ENCODE data around the gene ARID5A. TPM values are rescaled to one million over a fixed set of nuclear protein-coding genes. Genes with fewer than 3 reads are reported as not detected.
"Not testable (repeated sequence)": the region's sequence is repeated elsewhere in the genome, so short reads cannot be mapped to it uniquely, and the experiment has no call there.

Gene ARID5A
- total RNA-seq, 4 donors from 2014 or later = 2.8 to 25.9 (median 5.7) TPM

- H3K27ac ChIP-seq = no peak overlapping the region
- TF ChIP-seq CTCF (IDR thresholded peaks at IDR 0.05) (no peak), POLR2A (IDR thresholded peaks at IDR 0.05) (no peak)
- peaks cover 0 to 3% (median 0%) of the 10 kb centered on the region in 3 donors for H3K9me3 ChIP-seq
- 42 to 66% methylated on average over 5 of the region's 5 CpGs for WGBS, 2 donors
- no peaks in the 10 kb centered on the region for H3K4me1 ChIP-seq
- H3K4me3 ChIP-seq = no peak overlapping the region
- H3K27me3 ChIP-seq = peaks cover 0 to 6% (median 0%) of the 10 kb centered on the region in 4 donors
- intact Hi-C loops (cut with DNase I) = no loop called here
- no peaks in the 10 kb centered on the region for H3K36me3 ChIP-seq
- DNase-seq = no peak
Observed at GRCh38 chr2:96493072-96493471, 43.5 kb upstream of the ARID5A start.

GRCh38 chr2:96494188-96494587 is 42.4 kb upstream of the ARID5A start:
- Histone ChIP-seq H3K36me3 (no peaks in the 10 kb centered on the region), H3K27ac (no peak overlapping the region), H3K4me1 (no peaks in the 10 kb centered on the region), H3K27me3 (peaks cover 0 to 14% (median 0%) of the 10 kb centered on the region in 4 donors), H3K4me3 (no peak overlapping the region), H3K9me3 (peaks cover 0 to 3% (median 0%) of the 10 kb centered on the region in 3 donors)
- DNase-seq = no peak
- WGBS, 2 donors = 88 to 96% methylated on average over 1 of the region's 1 CpG
- intact Hi-C loops (cut with DNase I) = no loop called here
- TF ChIP-seq POLR2A (IDR thresholded peaks at IDR 0.05) (no peak), CTCF (IDR thresholded peaks at IDR 0.05) (no peak)

- DNase-seq = no peak
- H3K27ac ChIP-seq = no peak overlapping the region
- H3K36me3 ChIP-seq = no peaks in the 10 kb centered on the region
- 58 to 63% methylated on average over 6 of the region's 6 CpGs for WGBS, 2 donors
- intact Hi-C loops (cut with DNase I) = no loop called here
- no peak for TF ChIP-seq POLR2A (IDR thresholded peaks at IDR 0.05)
- TF ChIP-seq CTCF (IDR thresholded peaks at IDR 0.05) = no peak
- H3K4me1 ChIP-seq = peaks cover 0 to 7% (median 0%) of the 10 kb centered on the region in 3 donors
- no peak overlapping the region for H3K4me3 ChIP-seq
- peaks cover 0 to 33% (median 0%) of the 10 kb centered on the region in 4 donors for H3K27me3 ChIP-seq
- H3K9me3 ChIP-seq = peaks cover 0 to 3% (median 0%) of the 10 kb centered on the region in 3 donors
Observed at GRCh38 chr2:96495982-96496629, 40.4 kb upstream of the ARID5A start.

- TF ChIP-seq POLR2A (IDR thresholded peaks at IDR 0.05) = no peak
- no peak for TF ChIP-seq CTCF (IDR thresholded peaks at IDR 0.05)
- intact Hi-C loops (cut with DNase I) = no loop called here
- Histone ChIP-seq H3K4me3 (no peak overlapping the region), H3K27me3 (peaks cover 0 to 52% (median 0%) of the 10 kb centered on the region in 4 donors), H3K4me1 (peaks cover 0 to 24% (median 3%) of the 10 kb centered on the region in 3 donors), H3K9me3 (peaks cover 0 to 3% (median 0%) of the 10 kb centered on the region in 3 donors), H3K36me3 (no peaks in the 10 kb centered on the region), H3K27ac (no peak overlapping the region)
- DNase-seq = no peak
- 30 to 79% methylated on average over 2 to 9 of the region's 12 CpGs for WGBS, 2 donors
Observed at GRCh38 chr2:96498021-96498431, 38.5 kb upstream of the ARID5A start.

GRCh38 chr2:96498611-96499010 is 37.9 kb upstream of the ARID5A start:
- 90 to 91% methylated on average over 6 of the region's 6 CpGs for WGBS, 2 donors
- H3K27ac ChIP-seq; DNase-seq; H3K36me3 ChIP-seq; intact Hi-C loops (cut with DNase I); H3K9me3 ChIP-seq; H3K4me3 ChIP-seq: not testable (repeated sequence)
- Histone ChIP-seq H3K4me1 (peaks cover 0 to 24% (median 7%) of the 10 kb centered on the region in 3 donors), H3K27me3 (peaks cover 0 to 58% (median 0%) of the 10 kb centered on the region in 4 donors)
